GM12873 (cell line): ENCODE results near the gene ANO1.

Experiments
- CTCF ChIP-seq: IDR thresholded peaks from 2 replicates; pipeline ENCODE4 v1.5.1; 2012; ENCODE audit warnings: low read depth, mild to moderate bottlenecking, moderate library complexity, low read length, control low read depth; ENCODE audit not compliant: insufficient read depth; ENCODE audit errors: missing control alignments

ANO1 gene

GRCh38 chr11:70129051-70129592 is 51.0 kb downstream of the ANO1 start:
- TF ChIP-seq CTCF: no peak

GRCh38 chr11:70130636-70131035 is 52.5 kb downstream of the ANO1 start:
- TF ChIP-seq CTCF: no peak

DNA sequence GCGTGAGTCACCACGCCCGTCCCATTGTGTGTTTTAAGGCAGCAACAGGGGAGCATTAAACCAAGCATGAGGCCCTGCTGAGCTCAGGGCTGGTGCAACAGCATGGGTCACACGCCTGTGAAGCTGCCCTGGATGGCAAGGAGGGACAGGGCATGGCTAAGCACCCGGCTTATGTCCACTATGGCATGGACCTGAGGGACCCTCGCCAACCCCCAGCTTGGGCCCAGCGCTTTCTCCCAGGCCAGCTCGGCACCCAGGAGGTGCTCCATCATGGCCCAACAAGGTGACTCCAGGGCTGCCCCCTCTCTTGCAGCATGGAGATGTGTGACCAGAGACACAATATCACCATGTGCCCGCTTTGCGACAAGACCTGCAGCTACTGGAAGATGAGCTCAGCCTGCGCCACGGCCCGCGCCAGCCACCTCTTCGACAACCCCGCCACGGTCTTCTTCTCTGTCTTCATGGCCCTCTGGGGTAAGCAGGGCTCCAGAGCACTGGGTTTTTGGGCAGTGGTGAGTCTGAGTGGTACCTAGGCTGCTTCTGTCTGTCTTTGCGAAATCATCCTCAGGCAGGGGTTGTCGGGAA is 53.6 kb downstream of the ANO1 start:
- no peak for TF ChIP-seq CTCF

GRCh38 chr11:70132641-70133040 is 54.5 kb downstream of the ANO1 start:
- TF ChIP-seq CTCF: no peak

DNA sequence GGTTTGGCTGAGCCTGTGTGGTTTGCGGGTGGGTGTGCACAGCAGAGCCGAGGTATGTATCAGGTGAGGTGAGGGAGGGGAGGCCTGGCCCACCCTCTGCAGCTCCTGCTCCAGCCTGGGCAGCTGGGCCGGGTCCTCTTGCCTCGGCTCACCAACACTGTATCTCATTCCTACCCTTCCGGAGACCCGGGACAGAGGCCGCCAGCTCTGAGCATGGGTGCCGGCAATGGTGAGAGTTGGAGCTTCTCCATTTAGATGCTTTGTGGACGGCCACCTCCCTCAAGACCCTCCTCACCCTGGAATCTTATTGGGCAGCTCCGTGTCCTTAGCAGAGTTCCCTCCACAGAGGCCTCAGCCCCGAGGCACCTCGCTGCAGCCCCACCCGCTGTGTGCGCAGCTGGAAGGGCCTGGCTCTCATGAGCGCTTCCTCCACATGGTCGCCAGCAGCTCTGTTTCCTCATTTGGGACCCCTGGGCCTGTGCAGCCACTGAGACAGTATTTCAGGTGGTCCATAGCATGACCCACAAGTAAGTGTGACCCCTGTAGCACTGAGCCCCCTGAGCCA is 55.7 kb downstream of the ANO1 start:
- TF ChIP-seq CTCF: no peak

GRCh38 chr11:70134490-70134889 is 56.4 kb downstream of the ANO1 start:
- TF ChIP-seq CTCF: no peak

DNA sequence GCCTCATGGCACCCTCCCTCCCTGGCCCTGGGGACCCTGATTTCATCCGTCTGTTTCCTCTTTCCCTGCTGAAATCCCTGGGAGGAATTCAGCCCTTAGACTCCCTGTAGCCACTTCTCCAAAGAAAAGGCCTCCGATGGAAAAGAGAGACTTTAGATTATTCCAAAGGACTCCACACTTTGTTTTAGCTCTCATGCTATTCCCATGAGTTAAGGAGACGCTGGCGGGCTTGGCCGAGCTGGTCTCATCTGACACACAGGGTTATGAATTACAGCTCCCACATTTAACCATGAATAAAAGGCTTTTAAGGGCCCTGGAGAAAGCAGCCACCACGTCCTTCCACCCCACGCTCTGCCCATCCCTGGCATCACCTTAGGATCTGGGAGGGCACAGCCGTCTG is 57.0 kb downstream of the ANO1 start:
- no peak for TF ChIP-seq CTCF
